ENCODE data around the gene INMT. TPM values are rescaled to one million over a fixed set of nuclear protein-coding genes. Genes with fewer than 3 reads are reported as not detected.

INMT gene
- polyA plus RNA-seq, 1 donor (not counting 4 experiments of a cell fraction or from before 2014, with no cell fraction given): not detected

DNA sequence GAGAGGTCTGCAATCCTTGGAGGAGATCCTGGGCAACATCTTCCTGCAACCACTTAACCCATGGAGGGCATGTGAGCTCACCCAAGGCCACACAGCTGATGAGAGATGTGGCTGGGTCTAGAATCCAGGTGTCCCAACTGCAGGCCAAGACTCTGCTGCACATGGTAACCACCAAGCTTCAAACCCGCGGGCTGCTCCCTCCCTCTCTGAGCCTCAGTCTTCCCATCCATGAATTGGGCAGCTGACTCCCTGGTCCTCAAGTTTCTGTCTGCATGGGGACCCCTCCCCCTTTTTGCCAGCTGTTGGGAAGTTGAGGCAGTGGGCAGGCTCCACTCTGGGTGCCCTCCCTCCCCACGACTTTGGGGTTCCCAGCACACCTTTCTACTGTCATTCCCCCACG is 20.9 kb upstream of the INMT start:
- no peaks in the 10 kb centered on the region for H3K9me1 ChIP-seq (ENCODE audit: control insufficient read depth, extremely low read depth, insufficient read depth, low read length)
- no peaks in the 10 kb centered on the region for H3K9me3 ChIP-seq (ENCODE audit: control insufficient read depth, low read depth, low read length)
- H3K4me1 ChIP-seq (ENCODE audit: control insufficient read depth, extremely low read depth, insufficient read depth, low read length): no peaks in the 10 kb centered on the region
- no peak overlapping the region for H3K4me3 ChIP-seq (ENCODE audit: control insufficient read depth in 2 of 3, extremely low read depth in 1 of 3, insufficient read depth in 2 of 3, low read depth in 1 of 3, low read length in 3 of 3)
- peaks cover 34% of the 10 kb centered on the region for H3K27me3 ChIP-seq (ENCODE audit: control insufficient read depth, extremely low read depth, insufficient read depth, low read length)
- dilution Hi-C loops (cut with MboI; ENCODE audit: extremely low pct_ligation_motif_present, low sequenced_read_pairs): loop anchor here (25.0 kb wide), 1 partner anchor 94 kb away; no protein-coding TSS in a partner anchor
- H3K27ac ChIP-seq (ENCODE audit: control insufficient read depth, insufficient read depth, low read length): no peak overlapping the region
- H2AFZ ChIP-seq (ENCODE audit: control insufficient read depth, low read length): no peak overlapping the region
- DNase-seq (ENCODE audit: low read depth, low spot score) (no peak), FAIRE-seq (no peak)
- no peaks in the 10 kb centered on the region for H4K20me1 ChIP-seq (ENCODE audit: control insufficient read depth, extremely low read depth, insufficient read depth, low read length)
- H3K36me3 ChIP-seq (ENCODE audit: control insufficient read depth in 2 of 2, extremely low read depth in 1 of 2, insufficient read depth in 2 of 2, low read length in 2 of 2): no peaks in the 10 kb centered on the region
- H3K79me2 ChIP-seq (ENCODE audit: control insufficient read depth, insufficient read depth, low read length): no peaks in the 10 kb centered on the region
- no peak overlapping the region for H3K9ac ChIP-seq (ENCODE audit: control insufficient read depth, extremely low read depth, insufficient read depth, low read length)
- TF ChIP-seq, protein P1, sequence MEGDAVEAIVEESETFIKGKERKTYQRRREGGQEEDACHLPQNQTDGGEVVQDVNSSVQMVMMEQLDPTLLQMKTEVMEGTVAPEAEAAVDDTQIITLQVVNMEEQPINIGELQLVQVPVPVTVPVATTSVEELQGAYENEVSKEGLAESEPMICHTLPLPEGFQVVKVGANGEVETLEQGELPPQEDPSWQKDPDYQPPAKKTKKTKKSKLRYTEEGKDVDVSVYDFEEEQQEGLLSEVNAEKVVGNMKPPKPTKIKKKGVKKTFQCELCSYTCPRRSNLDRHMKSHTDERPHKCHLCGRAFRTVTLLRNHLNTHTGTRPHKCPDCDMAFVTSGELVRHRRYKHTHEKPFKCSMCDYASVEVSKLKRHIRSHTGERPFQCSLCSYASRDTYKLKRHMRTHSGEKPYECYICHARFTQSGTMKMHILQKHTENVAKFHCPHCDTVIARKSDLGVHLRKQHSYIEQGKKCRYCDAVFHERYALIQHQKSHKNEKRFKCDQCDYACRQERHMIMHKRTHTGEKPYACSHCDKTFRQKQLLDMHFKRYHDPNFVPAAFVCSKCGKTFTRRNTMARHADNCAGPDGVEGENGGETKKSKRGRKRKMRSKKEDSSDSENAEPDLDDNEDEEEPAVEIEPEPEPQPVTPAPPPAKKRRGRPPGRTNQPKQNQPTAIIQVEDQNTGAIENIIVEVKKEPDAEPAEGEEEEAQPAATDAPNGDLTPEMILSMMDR (optimal IDR thresholded peaks at IDR 0.05 in 1 of 3, IDR thresholded peaks at IDR 0.05 in 1 of 3, conservative IDR thresholded peaks at IDR 0.05 in 1 of 3; ENCODE audit: extremely low read depth in 1 of 3, insufficient read depth in 2 of 3, low read length in 3 of 3): no peak
- TF ChIP-seq EZH2 (IDR thresholded peaks at IDR 0.05; ENCODE audit: low read length): no peak
- no peak overlapping the region for H3K4me2 ChIP-seq (ENCODE audit: control insufficient read depth, extremely low read depth, insufficient read depth, low read depth, low read length)

DNA sequence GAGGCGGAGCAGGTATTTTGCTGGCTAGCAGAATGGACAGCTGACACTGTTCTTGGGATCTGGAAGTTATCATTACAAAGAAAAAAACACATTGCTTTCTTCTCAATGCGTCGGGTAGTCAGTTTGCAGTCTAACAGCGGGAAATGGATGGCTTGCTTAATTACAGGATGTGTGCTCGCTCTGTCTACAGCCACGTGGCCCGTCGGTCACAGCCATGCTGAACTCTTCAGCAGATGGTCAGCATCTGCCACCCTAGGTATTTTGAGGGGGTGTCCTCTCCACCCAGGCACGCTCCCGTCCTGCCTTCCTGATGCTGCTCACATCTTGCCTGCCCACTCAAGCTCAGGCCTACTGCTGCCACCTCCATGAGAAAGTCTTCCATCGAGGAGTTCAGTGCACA is 20.4 kb upstream of the INMT start:
- DNase-seq (ENCODE audit: low read depth, low spot score) (no peak), FAIRE-seq (no peak)
- no peak for TF ChIP-seq EZH2 (IDR thresholded peaks at IDR 0.05; ENCODE audit: low read length)
- TF ChIP-seq, protein P1 (optimal IDR thresholded peaks at IDR 0.05 in 1 of 3, IDR thresholded peaks at IDR 0.05 in 1 of 3, conservative IDR thresholded peaks at IDR 0.05 in 1 of 3; ENCODE audit: extremely low read depth in 1 of 3, insufficient read depth in 2 of 3, low read length in 3 of 3): no peak
- Histone ChIP-seq H3K79me2 (ENCODE audit: control insufficient read depth, insufficient read depth, low read length) (no peaks in the 10 kb centered on the region), H3K9me1 (ENCODE audit: control insufficient read depth, extremely low read depth, insufficient read depth, low read length) (no peaks in the 10 kb centered on the region), H3K4me1 (ENCODE audit: control insufficient read depth, extremely low read depth, insufficient read depth, low read length) (no peaks in the 10 kb centered on the region), H2AFZ (ENCODE audit: control insufficient read depth, low read length) (no peak overlapping the region), H3K4me2 (ENCODE audit: control insufficient read depth, extremely low read depth, insufficient read depth, low read depth, low read length) (no peak overlapping the region), H3K9ac (ENCODE audit: control insufficient read depth, extremely low read depth, insufficient read depth, low read length) (no peak overlapping the region), H3K4me3 (ENCODE audit: control insufficient read depth in 2 of 3, extremely low read depth in 1 of 3, insufficient read depth in 2 of 3, low read depth in 1 of 3, low read length in 3 of 3) (no peak overlapping the region), H3K9me3 (ENCODE audit: control insufficient read depth, low read depth, low read length) (no peaks in the 10 kb centered on the region), H3K27ac (ENCODE audit: control insufficient read depth, insufficient read depth, low read length) (no peak overlapping the region), H4K20me1 (ENCODE audit: control insufficient read depth, extremely low read depth, insufficient read depth, low read length) (no peaks in the 10 kb centered on the region), H3K36me3 (ENCODE audit: control insufficient read depth in 2 of 2, extremely low read depth in 1 of 2, insufficient read depth in 2 of 2, low read length in 2 of 2) (no peaks in the 10 kb centered on the region), H3K27me3 (ENCODE audit: control insufficient read depth, extremely low read depth, insufficient read depth, low read length) (peaks cover 32% of the 10 kb centered on the region)
- dilution Hi-C loops (cut with MboI; ENCODE audit: extremely low pct_ligation_motif_present, low sequenced_read_pairs): loop anchor here (25.0 kb wide), 1 partner anchor 94 kb away; no protein-coding TSS in a partner anchor

Measured in keratinocyte (primary cell).